Osteoblast (primary cell): Measurements from ENCODE around the gene SNAPC4. TPM values are rescaled to one million over a fixed set of nuclear protein-coding genes. Genes with fewer than 3 reads are reported as not detected.
"Not testable (repeated sequence)": the region's sequence is repeated elsewhere in the genome, so short reads cannot be mapped to it uniquely, and the experiment has no call there.

Experiments used
- DNase-seq: peaks from one replicate; pipeline ENCODE4 v3.0.0; 2011; ENCODE audit warnings: low spot score, mixed read lengths; ENCODE audit not compliant: insufficient read length; ENCODE audit errors: missing footprints
- H2AFZ ChIP-seq: 2 replicates; pipeline ENCODE4 v1.6.0; 2011; ENCODE audit warnings: mild to moderate bottlenecking, low read length
- H3K27ac ChIP-seq: 2 replicates; pipeline ENCODE4 v1.5.1; 2011; ENCODE audit warnings: mild to moderate bottlenecking, low read depth, low read length, moderate library complexity
- H3K27me3 ChIP-seq: 2 replicates; pipeline ENCODE4 v1.6.0; 2012; ENCODE audit warnings: mild to moderate bottlenecking, control low read depth, inconsistent platforms, low read length, moderate library complexity; ENCODE audit not compliant: insufficient read depth
- H3K36me3 ChIP-seq: 2 replicates; pipeline ENCODE4 v1.5.1; 2011; ENCODE audit warnings: mild to moderate bottlenecking, low read length, control low read depth, moderate library complexity; ENCODE audit not compliant: insufficient read depth
- H3K4me1 ChIP-seq: 2 replicates; pipeline ENCODE4 v1.5.1; 2011; ENCODE audit warnings: mild to moderate bottlenecking, low read length, control low read depth, moderate library complexity; ENCODE audit not compliant: insufficient read depth
- H3K4me2 ChIP-seq: 2 replicates; pipeline ENCODE4 v1.6.0; 2011; ENCODE audit warnings: mild to moderate bottlenecking, low read length; ENCODE audit not compliant: insufficient read depth
- H3K4me3 ChIP-seq: fragments of 200-600 bp; sonication (generic); 3 replicates; pipeline ENCODE4 v1.5.1; 2012; ENCODE audit warnings: mild to moderate bottlenecking, low read length, inconsistent platforms; ENCODE audit not compliant: insufficient read depth
- H3K79me2 ChIP-seq: 2 replicates; pipeline ENCODE4 v1.6.0; 2012; ENCODE audit warnings: mild to moderate bottlenecking, low read length, control low read depth, inconsistent platforms; ENCODE audit not compliant: insufficient read depth
- H3K9me3 ChIP-seq: 2 replicates; pipeline ENCODE4 v1.5.1; 2011; ENCODE audit warnings: low read depth, low read length, control low read depth
- H4K20me1 ChIP-seq: 2 replicates; pipeline ENCODE4 v1.6.0; 2012; ENCODE audit warnings: mild to moderate bottlenecking, low read length, control low read depth; ENCODE audit not compliant: insufficient read depth
- CTCF ChIP-seq: IDR thresholded peaks from 2 replicates; pipeline ENCODE4 v1.5.1; 2011; ENCODE audit warnings: mild to moderate bottlenecking, low read depth, low read length, moderate library complexity; ENCODE audit errors: extremely low read depth
- total RNA-seq: library from RNA; depleted of rRNA; stranded (reverse); fragments of >200 nt; gene quantifications from 2 replicates; pipeline ENCODE4 v1.2.3, GENCODE V29; 2012

SNAPC4 gene
- total RNA-seq, 1 donor = 9.0 TPM

GRCh38 chr9:136354592-136355085, 45.3 kb downstream of the SNAPC4 start:
- no peak for TF ChIP-seq CTCF
- peak overlapping the region; percentile 33 for H3K27ac ChIP-seq
- no peak overlapping the region for H3K4me3 ChIP-seq
- peaks cover 22% of the 10 kb centered on the region for H3K36me3 ChIP-seq
- H2AFZ ChIP-seq = no peak overlapping the region
- peak; percentile 98 for DNase-seq
- H3K27me3 ChIP-seq = no peaks in the 10 kb centered on the region
- peaks cover 3% of the 10 kb centered on the region for H3K4me1 ChIP-seq
- no peak overlapping the region for H3K4me2 ChIP-seq
- H4K20me1 ChIP-seq = peaks cover 34% of the 10 kb centered on the region
- no peaks in the 10 kb centered on the region for H3K9me3 ChIP-seq
- H3K79me2 ChIP-seq = no peaks in the 10 kb centered on the region

GRCh38 chr9:136353757-136354488, 46.0 kb downstream of the SNAPC4 start:
- Histone ChIP-seq H3K36me3 (peaks cover 30% of the 10 kb centered on the region), H3K79me2 (no peaks in the 10 kb centered on the region), H3K27me3 (no peaks in the 10 kb centered on the region), H3K27ac (no peak overlapping the region), H3K4me3 (no peak overlapping the region), H3K4me1 (peaks cover 3% of the 10 kb centered on the region), H3K4me2 (no peak overlapping the region), H2AFZ (no peak overlapping the region), H4K20me1 (peaks cover 35% of the 10 kb centered on the region), H3K9me3 (no peaks in the 10 kb centered on the region)
- TF ChIP-seq CTCF = no peak
- DNase-seq = no peak

GRCh38 chr9:136353088-136353487, 46.9 kb downstream of the SNAPC4 start:
- Histone ChIP-seq H3K4me3 (no peak overlapping the region), H2AFZ (no peak overlapping the region), H3K27ac (no peak overlapping the region), H4K20me1 (peaks cover 40% of the 10 kb centered on the region), H3K27me3 (no peaks in the 10 kb centered on the region), H3K79me2 (no peaks in the 10 kb centered on the region), H3K36me3 (peaks cover 30% of the 10 kb centered on the region), H3K4me2 (no peak overlapping the region), H3K9me3 (no peaks in the 10 kb centered on the region), H3K4me1 (peaks cover 3% of the 10 kb centered on the region)
- no peak for TF ChIP-seq CTCF
- DNase-seq = no peak

GRCh38 chr9:136352682-136353081, 47.3 kb downstream of the SNAPC4 start:
- Histone ChIP-seq H3K4me3 (no peak overlapping the region), H4K20me1 (peaks cover 42% of the 10 kb centered on the region), H3K27ac (no peak overlapping the region), H3K4me1 (peaks cover 4% of the 10 kb centered on the region), H3K79me2 (no peaks in the 10 kb centered on the region), H3K9me3 (no peaks in the 10 kb centered on the region), H3K36me3 (peaks cover 28% of the 10 kb centered on the region), H3K27me3 (no peaks in the 10 kb centered on the region), H2AFZ (no peak overlapping the region), H3K4me2 (no peak overlapping the region)
- DNase-seq = no peak
- no peak for TF ChIP-seq CTCF

- not testable (repeated sequence) for H3K4me2 ChIP-seq, H3K27ac ChIP-seq, H3K9me3 ChIP-seq, H3K4me1 ChIP-seq, H2AFZ ChIP-seq, H3K4me3 ChIP-seq, H3K27me3 ChIP-seq, H3K79me2 ChIP-seq, DNase-seq
- H3K36me3 ChIP-seq = peaks cover 25% of the 10 kb centered on the region
- H4K20me1 ChIP-seq = peaks cover 39% of the 10 kb centered on the region
These were observed 48.1 kb downstream of the SNAPC4 start for GRCh38 chr9:136351868-136352267.
